ENCODE measurements around the gene PCOLCE2.

The PCOLCE2 gene

DNA sequence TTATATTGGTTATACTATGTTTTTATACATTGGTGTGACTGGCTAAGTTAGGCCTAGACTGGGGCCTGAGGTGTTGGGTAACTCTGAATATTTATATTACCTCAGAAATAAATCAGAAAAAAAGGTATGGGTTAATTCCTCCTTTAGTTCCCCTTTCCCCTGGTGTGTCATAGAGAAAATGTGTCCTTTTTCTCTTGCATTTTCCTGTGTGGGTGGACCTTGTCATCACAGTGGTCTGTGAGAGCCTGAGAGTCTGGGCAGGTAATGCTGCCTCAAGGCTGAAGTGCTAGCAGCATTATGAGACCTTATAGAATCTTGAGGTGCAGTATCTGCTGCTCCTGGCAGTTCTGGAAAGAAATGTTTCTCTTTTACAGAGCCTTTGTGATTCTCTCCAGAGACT lies 69.7 kb downstream of the PCOLCE2 start:
- TF ChIP-seq, protein P1, sequence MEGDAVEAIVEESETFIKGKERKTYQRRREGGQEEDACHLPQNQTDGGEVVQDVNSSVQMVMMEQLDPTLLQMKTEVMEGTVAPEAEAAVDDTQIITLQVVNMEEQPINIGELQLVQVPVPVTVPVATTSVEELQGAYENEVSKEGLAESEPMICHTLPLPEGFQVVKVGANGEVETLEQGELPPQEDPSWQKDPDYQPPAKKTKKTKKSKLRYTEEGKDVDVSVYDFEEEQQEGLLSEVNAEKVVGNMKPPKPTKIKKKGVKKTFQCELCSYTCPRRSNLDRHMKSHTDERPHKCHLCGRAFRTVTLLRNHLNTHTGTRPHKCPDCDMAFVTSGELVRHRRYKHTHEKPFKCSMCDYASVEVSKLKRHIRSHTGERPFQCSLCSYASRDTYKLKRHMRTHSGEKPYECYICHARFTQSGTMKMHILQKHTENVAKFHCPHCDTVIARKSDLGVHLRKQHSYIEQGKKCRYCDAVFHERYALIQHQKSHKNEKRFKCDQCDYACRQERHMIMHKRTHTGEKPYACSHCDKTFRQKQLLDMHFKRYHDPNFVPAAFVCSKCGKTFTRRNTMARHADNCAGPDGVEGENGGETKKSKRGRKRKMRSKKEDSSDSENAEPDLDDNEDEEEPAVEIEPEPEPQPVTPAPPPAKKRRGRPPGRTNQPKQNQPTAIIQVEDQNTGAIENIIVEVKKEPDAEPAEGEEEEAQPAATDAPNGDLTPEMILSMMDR (IDR thresholded peaks at IDR 0.05; ENCODE audit: borderline replicate concordance, control extremely low read depth, extremely low read depth, insufficient read depth, missing control alignments) = no peak

GRCh38 chr3:142818651-142819050 lies 70.2 kb downstream of the PCOLCE2 start:
- in situ Hi-C loops (cut with MboI; ENCODE audit: low sequenced_read_pairs, unreplicated experiment) = no loop called here
- TF ChIP-seq, protein P1 (IDR thresholded peaks at IDR 0.05; ENCODE audit: borderline replicate concordance, control extremely low read depth, extremely low read depth, insufficient read depth, missing control alignments) = no peak
- DNase-seq (ENCODE audit: low spot score) = no peak

More for the DNA sequence above, 69.7 kb downstream of the PCOLCE2 start:
- in situ Hi-C loops (cut with MboI; ENCODE audit: low sequenced_read_pairs, unreplicated experiment) = no loop called here
- no peak for DNase-seq (ENCODE audit: low spot score)

DNA sequence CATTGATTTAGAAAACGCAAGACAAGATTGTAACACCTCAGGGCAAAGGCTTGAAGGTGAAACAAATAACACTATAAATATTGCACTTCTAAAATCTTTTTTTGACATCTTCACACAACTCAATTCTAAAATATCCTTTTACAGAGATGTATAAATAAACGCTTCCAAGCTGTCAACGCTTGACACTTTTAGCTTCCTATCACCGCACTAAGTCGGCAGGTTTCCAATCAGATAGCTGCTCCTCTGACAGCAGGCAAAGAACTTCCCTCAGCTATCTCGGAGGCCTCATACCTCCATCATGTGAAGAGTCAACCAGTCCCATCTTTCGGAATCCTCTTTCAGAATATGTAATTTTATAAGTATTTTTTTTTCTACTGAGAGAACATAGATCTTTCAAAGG lies 71.0 kb downstream of the PCOLCE2 start:
- TF ChIP-seq, protein P1 (IDR thresholded peaks at IDR 0.05; ENCODE audit: borderline replicate concordance, control extremely low read depth, extremely low read depth, insufficient read depth, missing control alignments) = no peak
- DNase-seq (ENCODE audit: low spot score) = no peak
- in situ Hi-C loops (cut with MboI; ENCODE audit: low sequenced_read_pairs, unreplicated experiment) = no loop called here

GRCh38 chr3:142817356-142817755 lies 71.5 kb downstream of the PCOLCE2 start:
- in situ Hi-C loops (cut with MboI; ENCODE audit: low sequenced_read_pairs, unreplicated experiment) = no loop called here
- DNase-seq (ENCODE audit: low spot score) = no peak
- TF ChIP-seq, protein P1 (IDR thresholded peaks at IDR 0.05; ENCODE audit: borderline replicate concordance, control extremely low read depth, extremely low read depth, insufficient read depth, missing control alignments) = no peak

GRCh38 chr3:142815803-142816202 lies 73.1 kb downstream of the PCOLCE2 start:
- in situ Hi-C loops (cut with MboI; ENCODE audit: low sequenced_read_pairs, unreplicated experiment) = no loop called here
- DNase-seq (ENCODE audit: low spot score) = no peak
- TF ChIP-seq, protein P1 (IDR thresholded peaks at IDR 0.05; ENCODE audit: borderline replicate concordance, control extremely low read depth, extremely low read depth, insufficient read depth, missing control alignments) = no peak

GRCh38 chr3:142809259-142809658 lies 79.6 kb downstream of the PCOLCE2 start:
- TF ChIP-seq, protein P1 (IDR thresholded peaks at IDR 0.05; ENCODE audit: borderline replicate concordance, control extremely low read depth, extremely low read depth, insufficient read depth, missing control alignments) = no peak

More at GRCh38 chr3:142809259-142809658, 79.6 kb downstream of the PCOLCE2 start:
- DNase-seq (ENCODE audit: low spot score) = no peak
- in situ Hi-C loops (cut with MboI; ENCODE audit: low sequenced_read_pairs, unreplicated experiment) = no loop called here
